HL-60 (cell line): ENCODE measurements around the gene MLLT10.

Experiments used
- CTCF ChIP-seq: IDR thresholded peaks from one replicate; pipeline ENCODE4 v1.5.1; 2011; ENCODE audit warnings: low read length, control low read depth, inconsistent platforms; ENCODE audit not compliant: insufficient read depth
- POLR2AphosphoS5 ChIP-seq: IDR thresholded peaks from 2 replicates; pipeline ENCODE4 v1.6.1; 2012; ENCODE audit warnings: low read depth

GRCh38 chr10:21607907-21608306 lies 73.9 kb downstream of the MLLT10 start:
- no peak for TF ChIP-seq POLR2AphosphoS5
- no peak for TF ChIP-seq CTCF
